Ascending aorta (tissue), 2 donors: Measurements from ENCODE around the gene PLB1. TPM values are rescaled to one million over a fixed set of nuclear protein-coding genes. Genes with fewer than 3 reads are reported as not detected.
A peak's percentile ranks its signal among the peaks of the same experiment; 100 is the strongest.

Source experiments
- DNase-seq, 2 donors: peaks; one replicate each; pipeline ENCODE4 v3.0.0-alpha.2; 2019; ENCODE audit warnings: low spot score in 2 of 2
- H3K27ac ChIP-seq, 2 donors: fragments of 200-600 bp; sonication (generic); one replicate each; pipeline ENCODE4 v1.5.1; 2016 to 2017; ENCODE audit warnings: mild to moderate bottlenecking in 1 of 2
- H3K27me3 ChIP-seq: fragments of 200-600 bp; sonication (generic); one replicate; pipeline ENCODE4 v1.5.1; 2017
- H3K36me3 ChIP-seq, 2 donors: fragments of 200-600 bp; sonication (generic); one replicate each; pipeline ENCODE4 v1.5.1; 2016
- H3K4me1 ChIP-seq, 2 donors: fragments of 200-600 bp; sonication (generic); one replicate each; pipeline ENCODE4 v1.5.1; 2016 to 2017; ENCODE audit warnings: mild to moderate bottlenecking in 1 of 2
- H3K4me3 ChIP-seq, 2 donors: fragments of 200-600 bp; sonication (generic); one replicate each; pipeline ENCODE4 v1.5.1; 2016 to 2017; ENCODE audit warnings: mild to moderate bottlenecking in 1 of 2
- H3K9me3 ChIP-seq, 2 donors: fragments of 200-600 bp; sonication (generic); one replicate each; pipeline ENCODE4 v1.5.1; 2016
- CTCF ChIP-seq, 3 experiments: fragments of 200-600 bp in 2 of 3; fragments of 450-650 bp in 1 of 3; sonication (generic) in 2 of 3; IDR thresholded peaks; one replicate each; pipeline ENCODE4 v1.5.1; 2016 to 2019; ENCODE audit warnings: antibody characterized with exemption in 3 of 3, mild to moderate bottlenecking in 1 of 3, moderate library complexity in 1 of 3
- intact Hi-C: fragments of 100-400 bp; cut with DNase I; formaldehyde crosslinking; loops from one replicate; pipeline ENCODE4 v1.15.1; 2023
- total RNA-seq: library from RNA; depleted of rRNA; stranded (reverse); fragments of >200 nt; gene quantifications from one replicate; pipeline ENCODE4 v1.1.0, GENCODE V29; 2016

The PLB1 gene
- total RNA-seq = 9.7 TPM

- Histone ChIP-seq H3K4me3 (no peak within 1 kb of the TSS), H3K27me3 (no peaks in the 10 kb centered on the region), H3K27ac (no peak within 1 kb of the TSS), H3K9me3 (no peaks in the 10 kb centered on the region), H3K4me1 (no peaks in the 10 kb centered on the region), H3K36me3 (no peaks in the 10 kb centered on the region)
- TF ChIP-seq CTCF (IDR thresholded peaks at IDR 0.05) = no peak
- intact Hi-C loops = no loop called here
- no peak for DNase-seq
These were observed at the start of gene PLB1 for GRCh38 chr2:28495551-28496250. Gene PLB1, plus strand, starts transcription at chr2:28496060. Its CDS starts 55 bp downstream, at chr2:28496115.

GRCh38 chr2:28446531-28446930 lies 49.3 kb upstream of the PLB1 start:
- Histone ChIP-seq H3K36me3 (no peaks in the 10 kb centered on the region), H3K27me3 (no peaks in the 10 kb centered on the region), H3K4me1 (no peaks in the 10 kb centered on the region), H3K9me3 (no peaks in the 10 kb centered on the region), H3K27ac (no peak overlapping the region), H3K4me3 (no peak overlapping the region)
- no peak for DNase-seq
- intact Hi-C loops = loop anchor here (5.0 kb wide), 1 partner anchor 689 kb away; no protein-coding TSS in a partner anchor
- no peak for TF ChIP-seq CTCF (IDR thresholded peaks at IDR 0.05)

- no peaks in the 10 kb centered on the region for H3K27me3 ChIP-seq
- DNase-seq = peak in 1 of 2 donors; percentile 46
- H3K9me3 ChIP-seq = no peaks in the 10 kb centered on the region
- H3K4me1 ChIP-seq = no peaks in the 10 kb centered on the region
- TF ChIP-seq CTCF (IDR thresholded peaks at IDR 0.05) = no peak
- no peaks in the 10 kb centered on the region for H3K36me3 ChIP-seq
- no peak overlapping the region for H3K27ac ChIP-seq
- no peak overlapping the region for H3K4me3 ChIP-seq
- intact Hi-C loops = loop anchor here (5.0 kb wide), 1 partner anchor 690 kb away; no protein-coding TSS in a partner anchor
These were observed 48.8 kb upstream of the PLB1 start for GRCh38 chr2:28447086-28447485.

GRCh38 chr2:28447943-28448792 lies 47.7 kb upstream of the PLB1 start:
- no peaks in the 10 kb centered on the region for H3K9me3 ChIP-seq
- no peaks in the 10 kb centered on the region for H3K27me3 ChIP-seq
- no peak for TF ChIP-seq CTCF (IDR thresholded peaks at IDR 0.05)
- no peaks in the 10 kb centered on the region for H3K4me1 ChIP-seq
- DNase-seq = peak in 1 of 2 donors; percentile 62
- H3K27ac ChIP-seq = peak overlapping the region in 1 of 2 donors; percentile 19
- intact Hi-C loops = loop anchor here (5.0 kb wide), 1 partner anchor 691 kb away; no protein-coding TSS in a partner anchor
- H3K4me3 ChIP-seq = no peak overlapping the region
- H3K36me3 ChIP-seq = no peaks in the 10 kb centered on the region

- no peak for TF ChIP-seq CTCF (IDR thresholded peaks at IDR 0.05)
- no peaks in the 10 kb centered on the region for H3K4me1 ChIP-seq
- no peaks in the 10 kb centered on the region for H3K9me3 ChIP-seq
- intact Hi-C loops = loop anchor here (5.0 kb wide), 1 partner anchor 691 kb away; no protein-coding TSS in a partner anchor
- H3K27me3 ChIP-seq = no peaks in the 10 kb centered on the region
- peak in 1 of 2 donors; percentile 52 for DNase-seq
- H3K36me3 ChIP-seq = no peaks in the 10 kb centered on the region
- peak overlapping the region in 1 of 2 donors; percentile 19 for H3K27ac ChIP-seq
- no peak overlapping the region for H3K4me3 ChIP-seq
These were observed 47.1 kb upstream of the PLB1 start for GRCh38 chr2:28448793-28449100.
